GM03348 (cell line): ENCODE measurements around the gene ZCCHC8.
"Not testable (repeated sequence)": the region's sequence is repeated elsewhere in the genome, so short reads cannot be mapped to it uniquely, and the experiment has no call there.

Experiments
- DNase-seq: peaks from one replicate; pipeline ENCODE4 v3.0.0; 2012; ENCODE audit warnings: low spot score

Gene ZCCHC8

GRCh38 chr12:122508163-122508562, 7.4 kb upstream of the ZCCHC8 start:
- DNase-seq: no peak

DNA sequence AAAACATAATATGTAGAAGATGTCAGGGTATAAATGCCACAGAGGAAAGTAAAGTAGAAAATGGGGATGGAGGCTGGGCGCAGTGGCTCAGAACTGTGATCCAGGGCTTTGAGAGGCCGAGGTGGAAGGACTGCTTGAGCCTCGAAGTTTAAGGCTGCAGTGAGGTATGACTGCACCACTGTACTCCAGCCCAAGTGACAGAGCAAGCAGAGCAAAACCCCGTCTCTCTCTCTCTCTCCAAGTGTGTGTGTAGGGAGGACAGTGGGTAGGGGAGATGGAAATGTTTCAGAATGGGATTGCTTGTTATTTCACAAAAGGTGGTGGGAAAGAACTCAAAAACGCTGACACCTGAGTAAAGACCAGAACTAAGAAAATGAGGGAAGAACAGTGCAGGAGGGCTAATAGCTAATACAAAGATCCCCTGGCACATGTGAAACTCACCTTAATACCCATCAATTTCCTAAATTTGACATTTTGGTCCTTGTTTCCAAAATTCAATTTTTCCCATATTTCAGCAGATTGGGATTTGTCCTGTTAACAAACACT, 5.7 kb upstream of the ZCCHC8 start:
- DNase-seq: no peak

DNA sequence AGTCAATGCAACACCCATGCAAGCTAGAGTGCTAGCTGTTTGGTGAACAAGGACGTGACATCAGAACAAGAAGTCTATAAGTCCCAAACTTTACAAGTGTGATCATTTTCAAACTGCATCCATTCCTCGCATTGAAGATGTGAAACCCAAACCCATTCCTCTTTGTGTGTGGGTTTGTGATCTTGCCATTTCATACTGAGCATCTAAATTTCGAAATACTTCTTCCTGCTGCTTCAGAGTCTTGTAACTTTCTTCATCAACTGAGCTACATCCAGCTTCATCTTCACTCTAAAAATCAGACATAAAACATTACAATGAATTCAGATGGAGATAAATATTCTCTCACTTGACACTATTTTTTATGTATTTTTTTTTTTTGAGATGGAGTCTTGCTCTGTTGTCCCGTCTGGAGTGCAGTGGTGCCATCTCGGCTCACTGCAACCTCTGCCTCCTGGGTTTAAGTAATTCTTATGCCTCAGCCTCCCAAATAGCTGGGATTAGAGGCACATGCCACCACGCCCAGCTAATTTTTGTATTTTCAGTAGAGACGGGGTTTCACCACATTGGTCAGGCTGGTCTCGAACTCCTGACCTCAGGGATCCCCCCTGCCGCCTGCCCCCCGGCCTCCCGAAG, 4.8 kb upstream of the ZCCHC8 start:
- no peak for DNase-seq

- no peak for DNase-seq
Measured at GRCh38 chr12:122503783-122504590, 3.3 kb upstream of the ZCCHC8 start.

DNA sequence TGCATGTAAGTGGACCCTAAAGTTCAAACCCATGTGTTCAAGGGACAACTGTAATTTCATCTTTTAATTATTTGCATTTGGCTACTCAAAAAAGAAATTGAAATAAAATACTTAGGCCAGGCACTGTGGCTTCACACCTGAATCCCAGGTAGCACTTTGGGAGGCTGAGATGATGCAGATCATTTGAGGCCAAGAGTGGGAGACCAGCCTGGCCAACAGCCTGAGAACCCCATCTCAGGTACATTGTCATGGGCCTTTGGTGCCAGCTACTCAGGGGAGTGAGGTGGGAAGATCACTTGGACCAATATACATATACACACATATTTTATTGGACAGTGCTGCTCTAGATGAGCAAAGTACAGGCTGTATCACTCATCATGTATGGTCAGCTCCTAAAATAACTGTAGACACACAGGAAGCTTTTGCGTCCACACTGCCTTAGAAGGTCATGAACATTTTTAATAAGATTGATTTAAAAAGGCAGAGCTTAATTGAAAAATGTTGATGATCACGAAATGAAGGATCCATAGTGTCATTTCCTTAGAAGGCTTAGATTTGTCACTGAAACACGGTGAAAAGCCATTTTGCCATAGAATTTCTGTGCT, 2.5 kb upstream of the ZCCHC8 start:
- no peak for DNase-seq

DNA sequence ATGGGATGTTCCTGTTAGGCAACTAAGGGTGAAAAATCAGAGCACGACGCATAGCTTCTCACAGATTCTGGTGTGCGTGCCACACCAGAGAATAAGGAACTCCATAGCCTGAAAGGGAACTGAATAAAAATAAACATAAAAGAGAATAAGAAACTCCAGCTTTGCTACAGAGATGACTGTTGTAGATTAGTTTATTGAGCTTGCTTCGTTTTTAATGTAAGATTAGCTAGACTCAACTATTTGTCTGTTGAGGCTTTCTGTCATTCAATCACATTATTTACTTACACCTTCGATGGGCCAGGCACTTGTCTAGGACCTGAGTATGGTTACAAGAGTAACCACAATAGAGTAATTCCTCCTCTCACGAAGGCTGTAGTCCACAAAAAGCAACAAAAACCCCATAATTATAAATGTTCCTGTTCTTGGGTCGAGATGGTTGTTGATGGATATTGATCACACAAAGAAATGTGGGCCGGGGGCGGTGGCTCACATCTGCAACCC, 807 bp upstream of the ZCCHC8 start:
- DNase-seq: no peak

- DNase-seq: peak; percentile 71
Measured at GRCh38 chr12:122499991-122500684, 594 bp downstream of the ZCCHC8 start.

DNA sequence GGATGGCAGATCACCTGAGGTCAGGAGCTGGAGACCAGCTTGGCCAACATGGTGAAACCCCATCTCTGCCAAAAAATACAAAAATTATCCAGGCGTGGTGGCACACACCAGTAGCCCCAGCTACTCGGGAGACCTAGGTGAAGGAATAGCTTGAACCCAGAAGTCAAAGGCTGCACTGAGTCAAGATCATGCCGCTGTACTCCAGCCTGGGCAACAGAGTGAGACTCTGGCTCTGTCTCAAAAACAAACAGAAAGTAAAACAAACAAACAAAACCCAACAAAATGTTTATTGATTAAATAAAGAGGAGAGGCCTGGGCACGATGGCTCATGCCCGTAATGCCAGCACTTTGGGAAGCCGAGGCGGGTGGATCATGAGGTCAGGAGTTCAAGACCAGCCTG, 5.5 kb downstream of the ZCCHC8 start:
- DNase-seq: no peak

- not testable (repeated sequence) for DNase-seq
Measured at GRCh38 chr12:122493222-122493621, 7.5 kb downstream of the ZCCHC8 start.

GRCh38 chr12:122491991-122492390, 8.7 kb downstream of the ZCCHC8 start:
- no peak for DNase-seq

- DNase-seq: no peak
Measured at GRCh38 chr12:122489038-122489437, 11.7 kb downstream of the ZCCHC8 start.

DNA sequence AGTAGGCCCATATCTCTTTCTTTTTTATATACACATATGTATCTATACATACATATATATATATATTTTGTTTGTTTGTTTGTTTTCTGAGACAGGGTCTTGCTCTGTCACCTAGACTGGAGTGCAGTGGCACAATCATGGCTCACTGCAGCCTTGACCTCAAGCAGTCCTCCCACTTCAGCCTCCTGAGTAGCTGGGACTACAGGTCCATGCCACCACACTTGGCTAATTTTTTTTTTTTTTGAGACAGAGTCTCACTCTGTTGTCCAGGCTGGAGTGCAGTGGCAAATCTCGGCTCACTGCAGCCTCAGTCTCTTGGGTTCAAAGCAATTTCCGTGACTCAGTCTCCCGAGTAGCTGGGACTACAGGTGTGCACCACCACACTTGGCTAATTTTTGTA, 12.9 kb downstream of the ZCCHC8 start:
- not testable (repeated sequence) for DNase-seq

GRCh38 chr12:122486805-122487426, 13.8 kb downstream of the ZCCHC8 start:
- DNase-seq: no peak

GRCh38 chr12:122486360-122486759, 14.4 kb downstream of the ZCCHC8 start:
- not testable (repeated sequence) for DNase-seq

DNA sequence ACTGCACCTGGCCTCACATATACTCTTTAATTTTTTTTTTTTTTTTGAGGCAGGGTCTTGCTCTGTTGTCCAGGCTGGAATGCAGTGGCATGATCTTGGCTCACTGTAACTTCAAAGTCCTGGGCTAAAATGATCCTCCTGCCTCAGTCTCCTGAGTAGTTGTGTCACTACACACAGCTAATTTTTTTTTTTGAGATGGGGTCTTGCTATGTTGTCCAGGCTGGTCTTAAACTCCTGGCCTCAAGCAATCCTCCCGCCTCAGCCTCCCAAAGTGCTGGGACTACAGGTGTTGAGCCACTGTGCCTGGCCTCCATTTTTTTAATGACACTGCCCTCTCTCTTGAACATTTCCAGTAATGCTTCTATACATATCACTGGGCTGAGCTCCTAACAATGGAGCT, 16.3 kb downstream of the ZCCHC8 start:
- not testable (repeated sequence) for DNase-seq

- DNase-seq: no peak
Measured at GRCh38 chr12:122483969-122484368, 16.8 kb downstream of the ZCCHC8 start.

DNA sequence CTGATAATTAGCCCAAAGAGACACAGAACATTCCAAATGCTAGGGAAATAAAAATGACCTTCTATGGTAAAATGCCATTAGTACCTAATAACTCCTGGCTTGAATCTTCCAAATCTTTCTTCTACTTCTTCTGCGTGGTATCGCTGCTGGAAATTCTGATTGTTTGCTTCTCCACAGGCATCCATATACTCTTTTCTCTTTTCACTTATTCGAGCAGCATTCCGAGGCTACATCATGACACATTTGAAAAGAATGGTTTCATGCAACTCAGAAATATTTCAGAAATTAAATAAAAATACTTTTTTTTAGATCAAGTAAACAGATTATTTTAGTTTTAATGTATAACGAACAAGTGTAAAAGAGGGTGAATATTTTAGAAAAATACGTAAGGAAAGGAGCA, 18.9 kb downstream of the ZCCHC8 start:
- no peak for DNase-seq

- no peak for DNase-seq
Measured at GRCh38 chr12:122480753-122481152, 20.0 kb downstream of the ZCCHC8 start.

GRCh38 chr12:122474324-122474716, 26.4 kb downstream of the ZCCHC8 start:
- DNase-seq: no peak

DNA sequence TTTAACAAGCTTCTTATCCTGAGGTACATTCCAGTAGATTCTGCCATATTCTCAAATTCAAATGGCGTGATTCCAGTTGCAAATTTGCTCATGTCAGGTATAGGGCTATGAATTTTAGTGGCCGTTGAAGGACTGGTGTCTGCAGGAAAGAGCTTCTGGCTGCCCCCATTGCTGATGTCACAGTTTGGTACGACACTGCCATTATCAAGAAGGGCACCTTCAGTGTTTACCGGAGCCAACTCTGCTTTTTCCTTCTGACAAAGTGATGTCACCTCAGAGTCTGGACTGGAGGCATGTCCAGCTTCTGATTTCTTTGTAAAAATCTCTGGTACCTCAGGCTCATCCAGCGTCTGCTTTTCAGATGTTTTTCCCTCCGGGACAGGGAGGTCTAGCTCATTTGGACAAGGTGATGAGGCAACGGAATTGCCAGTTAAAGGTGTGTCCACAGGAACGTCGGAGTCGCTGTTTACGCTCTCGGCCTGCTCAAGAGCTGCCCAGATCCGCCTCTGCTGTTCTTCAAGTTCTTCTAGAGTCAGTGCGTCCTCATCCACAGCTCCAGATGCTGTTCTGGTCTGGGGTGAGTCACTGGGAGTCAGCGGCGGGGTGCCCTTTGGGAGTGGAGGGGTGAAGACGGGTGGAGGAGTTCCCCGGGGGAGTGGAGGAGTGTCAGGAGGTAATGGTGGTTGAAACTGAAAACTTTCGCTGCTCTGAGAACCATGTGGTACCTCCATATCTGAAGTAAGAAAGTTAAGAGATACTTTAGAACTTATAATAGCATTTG, 27.0 kb downstream of the ZCCHC8 start:
- DNase-seq: no peak
